SK-N-MC (cell line): ENCODE data around the gene SHROOM3.

Experiments used
- DNase-seq: peaks from one replicate; pipeline ENCODE4 v3.0.0-alpha.2; 2011; ENCODE audit warnings: low read depth, low spot score
- H3K27ac ChIP-seq: fragments of 200-600 bp; sonication (generic); 2 replicates; pipeline ENCODE4 v1.5.1; 2016; ENCODE audit warnings: mixed run types
- H3K36me3 ChIP-seq: fragments of 200-600 bp; sonication (generic); 2 replicates; pipeline ENCODE4 v1.6.1; 2017; ENCODE audit warnings: antibody characterized with exemption, low read length, mixed read lengths; ENCODE audit not compliant: insufficient read depth
- H3K4me3 ChIP-seq: fragments of 200-600 bp; sonication (generic); 2 replicates; pipeline ENCODE4 v1.5.1; 2016
- H3K9ac ChIP-seq: fragments of 200-600 bp; sonication (generic); 2 replicates; pipeline ENCODE4 v1.8.0; 2017; ENCODE audit warnings: mixed run types, mixed read lengths; ENCODE audit not compliant: insufficient read length
- H3K9me3 ChIP-seq: fragments of 200-600 bp; sonication (generic); 2 replicates; pipeline ENCODE4 v1.6.1; 2017; ENCODE audit warnings: low read depth, mild to moderate bottlenecking, antibody characterized with exemption, low read length, moderate library complexity, mixed read lengths
- EZH2 ChIP-seq: fragments of 200-600 bp; sonication (generic); IDR thresholded peaks from one replicate; pipeline ENCODE4 v1.6.1; 2017; ENCODE audit warnings: antibody characterized with exemption
- FOXP2 ChIP-seq: optimal IDR thresholded peaks from 2 replicates; pipeline ENCODE3; 2011; ENCODE audit warnings: mild to moderate bottlenecking, moderate library complexity; ENCODE audit not compliant: insufficient read depth; ENCODE audit errors: extremely low read length, control extremely low read depth
- POLR2AphosphoS5 ChIP-seq: IDR thresholded peaks from 2 replicates; pipeline ENCODE4 v1.6.1; 2012; ENCODE audit warnings: mild to moderate bottlenecking, low read depth, low read length, borderline replicate concordance

SHROOM3 gene

DNA sequence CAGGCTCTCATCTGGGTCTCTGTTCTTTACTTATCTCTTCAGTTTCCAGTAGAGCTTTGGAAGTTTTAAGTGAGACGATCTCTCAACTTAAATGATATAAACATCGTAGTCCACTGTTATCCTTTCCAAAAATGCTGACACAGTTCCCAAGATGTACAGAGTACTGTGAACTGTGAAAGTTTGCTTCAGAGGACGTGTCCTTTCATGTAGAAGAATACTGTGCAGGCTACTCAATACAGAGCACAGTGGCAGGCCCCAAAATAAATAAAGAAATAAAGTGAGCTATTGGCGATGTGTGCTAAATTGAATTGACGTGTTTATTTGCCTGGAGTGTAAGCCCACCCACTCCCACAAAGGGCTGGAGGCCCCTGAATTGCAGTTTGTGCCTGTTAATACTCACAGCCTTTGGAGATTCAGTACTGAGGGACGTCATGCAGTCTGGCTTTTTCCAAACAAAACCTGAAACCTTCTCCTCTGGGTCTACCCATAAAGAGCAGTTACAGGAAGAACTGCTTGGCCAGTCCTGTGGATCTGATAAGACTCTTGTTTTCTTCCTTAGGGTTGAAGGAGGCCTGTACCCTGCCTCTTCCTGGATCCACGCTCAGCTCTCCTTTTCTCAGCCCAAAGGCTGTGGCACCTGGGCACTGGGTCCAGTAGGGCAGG lies 396.8 kb downstream of the SHROOM3 start:
- Histone ChIP-seq H3K4me3 (no peak overlapping the region), H3K9ac (no peak overlapping the region), H3K9me3 (no peaks in the 10 kb centered on the region), H3K36me3 (no peaks in the 10 kb centered on the region), H3K27ac (no peak overlapping the region)
- DNase-seq = no peak
- TF ChIP-seq EZH2 (no peak), FOXP2 (no peak), POLR2AphosphoS5 (no peak)
